HEK293T (cell line): Measurements from ENCODE around the gene TERB2.
"Not testable (repeated sequence)": the region's sequence is repeated elsewhere in the genome, so short reads cannot be mapped to it uniquely, and the experiment has no call there.

Experiments
- CTCF ChIA-PET: fragments of 350-600 bp; formaldehyde crosslinking; extraction: SDS; loops from one replicate; lab custom pipeline; 2021; ENCODE audit warnings: antibody characterized with exemption, inconsistent platforms; lab: Yijun Ruan, JAX
- POLR2A ChIA-PET: fragments of 350-600 bp; formaldehyde crosslinking; extraction: SDS; loops from one replicate; lab custom pipeline; 2020; ENCODE audit warnings: antibody characterized with exemption, inconsistent platforms; lab: Yijun Ruan, JAX
- DNase-seq: peaks from one replicate; pipeline ENCODE4 v3.0.0; 2012; ENCODE audit warnings: mixed read lengths; ENCODE audit errors: extremely low spot score
- ELF4 ChIP-seq: fragments of 450-650 bp; IDR thresholded peaks from 2 replicates; pipeline ENCODE4 v1.6.1; 2017; ENCODE audit warnings: antibody characterized with exemption
- FOXA1 ChIP-seq: fragments of 450-650 bp; IDR thresholded peaks from 2 replicates; pipeline ENCODE4 v1.6.1; 2016; ENCODE audit warnings: mild to moderate bottlenecking
- FOXK2 ChIP-seq: fragments of 450-650 bp; IDR thresholded peaks from 2 replicates; pipeline ENCODE4 v1.6.1; 2016; ENCODE audit warnings: mild to moderate bottlenecking
- FOXM1 ChIP-seq: fragments of 450-650 bp; IDR thresholded peaks from 2 replicates; pipeline ENCODE4 v1.6.1; 2017; ENCODE audit warnings: mild to moderate bottlenecking, borderline replicate concordance
- HDGF ChIP-seq: fragments of 450-650 bp; IDR thresholded peaks from 2 replicates; pipeline ENCODE4 v1.6.1; 2017; ENCODE audit warnings: antibody characterized with exemption, borderline replicate concordance
- L3MBTL2 ChIP-seq: fragments of 450-650 bp; conservative IDR thresholded peaks from 2 replicates; pipeline ENCODE4 v1.6.1; 2016; ENCODE audit warnings: mild to moderate bottlenecking
- LEF1 ChIP-seq: fragments of 450-650 bp; IDR thresholded peaks from 2 replicates; pipeline ENCODE4 v1.6.1; 2017; ENCODE audit warnings: mild to moderate bottlenecking, borderline replicate concordance
- NFRKB ChIP-seq: fragments of 450-650 bp; IDR thresholded peaks from 2 replicates; pipeline ENCODE4 v1.6.1; 2016; ENCODE audit warnings: mild to moderate bottlenecking, moderate library complexity
- PKNOX1 ChIP-seq: fragments of 450-650 bp; IDR thresholded peaks from 2 replicates; pipeline ENCODE4 v1.6.1; 2016
- SP1 ChIP-seq: fragments of 450-650 bp; IDR thresholded peaks from 2 replicates; pipeline ENCODE4 v1.6.1; 2017
- SUZ12 ChIP-seq: fragments of 450-650 bp; IDR thresholded peaks from 2 replicates; pipeline ENCODE4 v1.6.1; 2016; ENCODE audit warnings: mild to moderate bottlenecking
- TARDBP ChIP-seq: fragments of 450-650 bp; IDR thresholded peaks from 2 replicates; pipeline ENCODE4 v1.6.1; 2016
- ZNF384 ChIP-seq: fragments of 450-650 bp; IDR thresholded peaks from 2 replicates; pipeline ENCODE4 v1.6.1; 2016

Gene TERB2

GRCh38 chr15:44968475-44968874 lies 12.0 kb downstream of the TERB2 start:
- TF ChIP-seq L3MBTL2 (no peak), NFRKB (no peak), FOXA1 (no peak), ZNF384 (no peak)
- POLR2A ChIA-PET = no interaction called here
- DNase-seq = no peak
- CTCF ChIA-PET = interaction anchor here (1.6 kb wide), 1 partner anchor 67 kb away, joined by 6 read pairs; no protein-coding TSS in a partner anchor

GRCh38 chr15:44971036-44971435 lies 14.5 kb downstream of the TERB2 start:
- TF ChIP-seq TARDBP (no peak), FOXM1 (no peak), FOXK2 (no peak), FOXA1 (no peak), SP1 (no peak), HDGF (no peak), NFRKB (no peak), LEF1 (no peak), ELF4 (no peak), SUZ12 (no peak), PKNOX1 (no peak)
- CTCF ChIA-PET = no interaction called here
- POLR2A ChIA-PET = no interaction called here
- DNase-seq = no peak

- POLR2A ChIA-PET, DNase-seq, CTCF ChIA-PET: not testable (repeated sequence)
Observed at GRCh38 chr15:44976183-44976582, 19.7 kb downstream of the TERB2 start.

- DNase-seq, POLR2A ChIA-PET, CTCF ChIA-PET: not testable (repeated sequence)
Observed at GRCh38 chr15:44977781-44978180, 21.3 kb downstream of the TERB2 start.

GRCh38 chr15:44979617-44980339 lies 23.3 kb downstream of the TERB2 start:
- CTCF ChIA-PET, DNase-seq: not testable (repeated sequence)
- POLR2A ChIA-PET = interaction anchor here (1.6 kb wide), 1 partner anchor 44 kb away, joined by 4 read pairs; the partner anchor contains the start of gene SORD

- POLR2A ChIA-PET, CTCF ChIA-PET, DNase-seq: not testable (repeated sequence)
Observed at GRCh38 chr15:44984144-44984543, 27.7 kb downstream of the TERB2 start.

GRCh38 chr15:44986346-44987055 lies 30.0 kb downstream of the TERB2 start:
- DNase-seq, POLR2A ChIA-PET, CTCF ChIA-PET: not testable (repeated sequence)

- DNase-seq, POLR2A ChIA-PET, CTCF ChIA-PET: not testable (repeated sequence)
Observed at GRCh38 chr15:44987711-44988110, 31.2 kb downstream of the TERB2 start.

- POLR2A ChIA-PET, DNase-seq, CTCF ChIA-PET: not testable (repeated sequence)
Observed at GRCh38 chr15:44988184-44988869, 31.8 kb downstream of the TERB2 start.

- CTCF ChIA-PET, DNase-seq, POLR2A ChIA-PET: not testable (repeated sequence)
Observed at GRCh38 chr15:44988870-44989219, 32.4 kb downstream of the TERB2 start.

- CTCF ChIA-PET, DNase-seq, POLR2A ChIA-PET: not testable (repeated sequence)
Observed at GRCh38 chr15:44997632-44998031, 41.1 kb downstream of the TERB2 start.
